ENCODE data around the gene TLK1. TPM values are rescaled to one million over a fixed set of nuclear protein-coding genes. Genes with fewer than 3 reads are reported as not detected.

Gene TLK1
- total RNA-seq, 4 donors from 2014 or later: 41.0 to 57.6 (median 51.6) TPM

DNA sequence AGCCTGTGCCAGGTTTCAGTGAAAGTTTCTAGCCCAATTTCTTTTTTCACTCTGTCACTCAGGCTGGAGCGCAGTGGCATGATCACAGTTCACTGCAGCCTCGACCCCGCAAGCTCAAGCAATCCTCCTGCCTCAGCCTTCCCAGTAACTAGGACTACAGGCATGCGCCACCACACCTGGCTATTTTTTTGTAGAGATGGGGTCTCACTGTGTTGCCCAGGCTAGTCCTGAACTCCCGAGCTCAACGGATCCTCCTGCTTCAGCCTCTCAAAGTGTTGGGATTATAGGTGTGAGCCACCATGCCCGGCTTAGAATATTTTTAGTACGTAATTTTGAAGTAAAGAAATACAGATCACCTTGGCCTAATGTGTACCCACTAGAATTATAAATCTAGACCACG, 144.6 kb downstream of the TLK1 start:
- H3K4me3 ChIP-seq (replicated peaks in 1 of 3): no peak overlapping the region
- peaks cover 0 to 7% of the 10 kb centered on the region in 2 donors for H3K36me3 ChIP-seq
- H3K4me1 ChIP-seq: no peaks in the 10 kb centered on the region
- DNase-seq: no peak
- H3K27ac ChIP-seq: no peak overlapping the region
- H3K9me3 ChIP-seq: no peaks in the 10 kb centered on the region
- 97 to 98% methylated on average over 9 of the region's 9 CpGs for WGBS, 2 donors
- no peak for TF ChIP-seq POLR2A (IDR thresholded peaks at IDR 0.05)
- TF ChIP-seq, protein P1, sequence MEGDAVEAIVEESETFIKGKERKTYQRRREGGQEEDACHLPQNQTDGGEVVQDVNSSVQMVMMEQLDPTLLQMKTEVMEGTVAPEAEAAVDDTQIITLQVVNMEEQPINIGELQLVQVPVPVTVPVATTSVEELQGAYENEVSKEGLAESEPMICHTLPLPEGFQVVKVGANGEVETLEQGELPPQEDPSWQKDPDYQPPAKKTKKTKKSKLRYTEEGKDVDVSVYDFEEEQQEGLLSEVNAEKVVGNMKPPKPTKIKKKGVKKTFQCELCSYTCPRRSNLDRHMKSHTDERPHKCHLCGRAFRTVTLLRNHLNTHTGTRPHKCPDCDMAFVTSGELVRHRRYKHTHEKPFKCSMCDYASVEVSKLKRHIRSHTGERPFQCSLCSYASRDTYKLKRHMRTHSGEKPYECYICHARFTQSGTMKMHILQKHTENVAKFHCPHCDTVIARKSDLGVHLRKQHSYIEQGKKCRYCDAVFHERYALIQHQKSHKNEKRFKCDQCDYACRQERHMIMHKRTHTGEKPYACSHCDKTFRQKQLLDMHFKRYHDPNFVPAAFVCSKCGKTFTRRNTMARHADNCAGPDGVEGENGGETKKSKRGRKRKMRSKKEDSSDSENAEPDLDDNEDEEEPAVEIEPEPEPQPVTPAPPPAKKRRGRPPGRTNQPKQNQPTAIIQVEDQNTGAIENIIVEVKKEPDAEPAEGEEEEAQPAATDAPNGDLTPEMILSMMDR (IDR thresholded peaks at IDR 0.05): no peak
- intact Hi-C loops (cut with DNase I): no loop called here
- H3K27me3 ChIP-seq: no peaks in the 10 kb centered on the region

GRCh38 chr2:171013851-171014250, 146.8 kb downstream of the TLK1 start:
- peaks cover 0 to 15% of the 10 kb centered on the region in 2 donors for H3K36me3 ChIP-seq
- H3K4me3 ChIP-seq (replicated peaks in 1 of 3): no peak overlapping the region
- H3K27me3 ChIP-seq: no peaks in the 10 kb centered on the region
- TF ChIP-seq, protein P1 (IDR thresholded peaks at IDR 0.05): no peak
- TF ChIP-seq POLR2A (IDR thresholded peaks at IDR 0.05): no peak
- no peak for DNase-seq
- H3K4me1 ChIP-seq: no peaks in the 10 kb centered on the region
- WGBS, 2 donors: 56 to 95% methylated on average over 1 of the region's 1 CpG
- no peaks in the 10 kb centered on the region for H3K9me3 ChIP-seq
- H3K27ac ChIP-seq: no peak overlapping the region
- intact Hi-C loops (cut with DNase I): no loop called here

DNA sequence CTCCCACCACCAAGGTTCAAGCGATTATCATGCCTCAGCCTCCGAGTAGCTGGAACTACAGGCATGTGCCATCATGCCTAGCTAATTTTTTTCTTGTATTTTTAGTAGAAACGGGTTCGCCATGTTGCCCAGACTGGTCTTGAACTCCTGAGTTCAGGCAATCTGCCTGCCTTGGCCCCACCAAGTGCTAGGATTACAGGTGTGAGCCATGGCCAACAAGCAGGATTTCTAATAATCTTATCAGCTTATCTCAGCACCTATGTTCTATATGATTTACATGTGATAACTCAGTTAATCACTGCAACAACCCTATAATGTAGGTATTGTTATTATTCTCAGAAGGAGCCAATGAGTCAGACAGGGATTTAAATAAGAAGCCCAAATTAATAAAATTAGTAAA, 151.3 kb downstream of the TLK1 start:
- peaks cover 9 to 29% of the 10 kb centered on the region in 2 donors for H3K36me3 ChIP-seq

DNA sequence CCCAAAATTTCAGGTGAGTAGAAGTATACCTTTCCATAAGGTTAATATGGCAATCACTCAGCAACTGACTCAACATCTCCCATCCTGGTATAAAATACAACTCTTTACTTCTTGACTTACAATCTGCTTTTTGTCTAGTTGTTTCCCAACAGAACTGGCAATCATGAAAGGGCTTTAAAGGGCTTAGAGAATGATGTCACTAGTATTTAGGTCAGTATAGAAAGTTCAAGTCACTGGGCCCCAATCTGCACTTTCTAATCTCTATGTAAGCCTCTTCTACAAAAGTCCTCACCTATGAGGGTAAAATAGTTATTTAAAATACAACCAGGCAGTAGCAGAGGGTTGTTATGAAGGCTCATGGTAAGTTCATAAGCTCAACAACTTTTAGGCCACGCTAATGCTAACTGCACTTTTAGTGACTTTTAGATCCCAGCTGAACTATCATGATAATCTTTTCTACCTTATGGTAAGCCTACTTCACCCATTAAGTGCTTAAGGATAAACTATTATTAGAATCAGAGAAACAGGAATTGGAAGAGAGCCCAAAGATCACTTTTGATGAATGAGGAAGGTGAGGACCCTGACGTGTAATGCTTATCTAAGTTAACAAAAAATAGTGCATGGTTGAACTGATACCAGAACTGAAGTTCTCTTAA, 152.0 kb downstream of the TLK1 start:
- TF ChIP-seq, protein P1 (IDR thresholded peaks at IDR 0.05): no peak
- TF ChIP-seq POLR2A (IDR thresholded peaks at IDR 0.05): no peak
- Histone ChIP-seq H3K9me3 (no peaks in the 10 kb centered on the region), H3K27ac (no peak overlapping the region), H3K4me1 (no peaks in the 10 kb centered on the region), H3K4me3 (replicated peaks in 1 of 3) (no peak overlapping the region), H3K36me3 (peaks cover 11 to 24% of the 10 kb centered on the region in 2 donors), H3K27me3 (no peaks in the 10 kb centered on the region)
- DNase-seq: no peak
- intact Hi-C loops (cut with DNase I): no loop called here
- 80 to 81% methylated on average over 2 of the region's 2 CpGs for WGBS, 2 donors

More for the DNA sequence above, 151.3 kb downstream of the TLK1 start:
- Histone ChIP-seq H3K9me3 (no peaks in the 10 kb centered on the region), H3K27me3 (no peaks in the 10 kb centered on the region), H3K4me1 (no peaks in the 10 kb centered on the region), H3K4me3 (replicated peaks in 1 of 3) (no peak overlapping the region), H3K27ac (no peak overlapping the region)
- no peak for DNase-seq
- TF ChIP-seq, protein P1 (IDR thresholded peaks at IDR 0.05): no peak
- TF ChIP-seq POLR2A (IDR thresholded peaks at IDR 0.05): no peak
- 97 to 99% methylated on average over 4 of the region's 4 CpGs for WGBS, 2 donors
- intact Hi-C loops (cut with DNase I): no loop called here

GRCh38 chr2:171004833-171005232, 155.9 kb downstream of the TLK1 start:
- H3K9me3 ChIP-seq: no peaks in the 10 kb centered on the region
- no peak for DNase-seq
- no peaks in the 10 kb centered on the region for H3K27me3 ChIP-seq
- no peaks in the 10 kb centered on the region for H3K4me1 ChIP-seq
- intact Hi-C loops (cut with DNase I): no loop called here
- WGBS, 2 donors: 93 to 94% methylated on average over 2 of the region's 2 CpGs
- peaks cover 11 to 16% of the 10 kb centered on the region in 2 donors for H3K36me3 ChIP-seq
- no peak overlapping the region for H3K4me3 ChIP-seq (replicated peaks in 1 of 3)
- H3K27ac ChIP-seq: no peak overlapping the region
- TF ChIP-seq, protein P1 (IDR thresholded peaks at IDR 0.05): no peak
- TF ChIP-seq POLR2A (IDR thresholded peaks at IDR 0.05): no peak

Measured in thyroid gland (tissue), 4 donors.